ENCODE data around the gene EPS15.

EPS15 gene

GRCh38 chr1:51313268-51313852 lies 205.7 kb downstream of the EPS15 start:
- FAIRE-seq = peak; percentile 27

GRCh38 chr1:51312718-51313117 lies 206.3 kb downstream of the EPS15 start:
- FAIRE-seq = no peak

GRCh38 chr1:51311826-51312225 lies 207.2 kb downstream of the EPS15 start:
- FAIRE-seq = no peak

GRCh38 chr1:51310871-51311613 lies 208.0 kb downstream of the EPS15 start:
- no peak for FAIRE-seq

GRCh38 chr1:51309291-51309690 lies 209.8 kb downstream of the EPS15 start:
- no peak for FAIRE-seq

GRCh38 chr1:51308636-51309035 lies 210.4 kb downstream of the EPS15 start:
- no peak for FAIRE-seq

GRCh38 chr1:51306950-51307349 lies 212.1 kb downstream of the EPS15 start:
- no peak for FAIRE-seq

GRCh38 chr1:51305371-51305823 lies 213.7 kb downstream of the EPS15 start:
- FAIRE-seq = peak; percentile 51

GRCh38 chr1:51304360-51304759 lies 214.7 kb downstream of the EPS15 start:
- FAIRE-seq = no peak
